ENCODE measurements around the gene STEAP3.

- TF ChIP-seq CTCF (conservative IDR thresholded peaks at IDR 0.05 in 1 of 2, IDR thresholded peaks at IDR 0.05 in 1 of 2; ENCODE audit: low read depth in 1 of 2, low read length in 2 of 2) (no peak), EZH2 (IDR thresholded peaks at IDR 0.05; ENCODE audit: low read length, missing control alignments) (no peak)
These were observed 37.2 kb downstream of the STEAP3 start for GRCh38 chr2:119260646-119261492.

Data from fibroblast of lung (primary cell).